Stomach (tissue), 9 donors: Measurements from ENCODE around the gene DENND1B. TPM values are rescaled to one million over a fixed set of nuclear protein-coding genes. Genes with fewer than 3 reads are reported as not detected.
"Not testable (repeated sequence)": the region's sequence is repeated elsewhere in the genome, so short reads cannot be mapped to it uniquely, and the experiment has no call there.

Experiments
- DNase-seq, 2 donors: peaks; one replicate each; pipeline versions ENCODE4 v3.0.0 to v3.0.0-alpha.2; 2013 to 2019
- H3K27ac ChIP-seq, 5 donors: fragments of 200-600 bp in 4 of 5; sonication (generic) in 4 of 5; one replicate each; pipeline ENCODE4 v1.5.1; 2013 to 2019; ENCODE audit warnings: mild to moderate bottlenecking in 1 of 5, moderate library complexity in 1 of 5
- H3K27me3 ChIP-seq, 3 donors: fragments of 200-600 bp; sonication (generic); one replicate each; pipeline ENCODE4 v1.5.1; 2017 to 2019; ENCODE audit warnings: mixed run types in 1 of 3
- H3K36me3 ChIP-seq, 4 donors: fragments of 200-600 bp; sonication (generic); 1 replicate in 3 of 4; 2 replicates in 1 of 4; pipeline ENCODE4 v1.5.1; 2016 to 2019
- H3K4me1 ChIP-seq, 4 donors: fragments of 200-600 bp; sonication (generic); one replicate each; pipeline ENCODE4 v1.5.1; 2016 to 2019
- H3K4me3 ChIP-seq, 4 donors: fragments of 200-600 bp; sonication (generic) in 3 of 4; one replicate each; pipeline ENCODE4 v1.5.1; 2016 to 2019; ENCODE audit warnings: mild to moderate bottlenecking in 1 of 4
- H3K9me3 ChIP-seq, 4 donors: fragments of 200-600 bp; sonication (generic); one replicate each; pipeline ENCODE4 v1.5.1; 2016 to 2019
- CTCF ChIP-seq, 7 experiments: fragments of 450-650 bp in 4 of 7; fragments of 200-600 bp in 3 of 7; sonication (generic) in 3 of 7; IDR thresholded peaks; one replicate each; pipeline ENCODE4 v1.5.1; 2016 to 2019; ENCODE audit warnings: antibody characterized with exemption in 7 of 7, control low read depth in 2 of 7, mild to moderate bottlenecking in 1 of 7
- EP300 ChIP-seq: sonication (generic); formaldehyde crosslinking; IDR thresholded peaks from one replicate; pipeline ENCODE4 v1.6.1; 2017; ENCODE audit warnings: antibody characterized with exemption
- POLR2A ChIP-seq, 4 donors: fragments of 450-650 bp; IDR thresholded peaks; one replicate each; pipeline ENCODE4 v1.6.1; 2016; ENCODE audit warnings: antibody characterized with exemption in 4 of 4, control low read depth in 2 of 4, mild to moderate bottlenecking in 1 of 4, moderate library complexity in 1 of 4
- POLR2AphosphoS5 ChIP-seq, 3 donors: sonication (generic); formaldehyde crosslinking; IDR thresholded peaks; one replicate each; pipeline ENCODE4 v1.6.1; 2016; ENCODE audit warnings: antibody characterized with exemption in 3 of 3
- WGBS, 5 donors: extraction: QIAGEN DNeasy Blood & Tissue Kit in 3 of 5; methylation state at CpG; one replicate each; pipeline versions ENCODE4 v1.1.5 to v1.1.7; 2013 to 2018; 5-methylcytosine and 5-hydroxymethylcytosine counted together
- intact Hi-C: fragments of 100-400 bp; cut with DNase I; formaldehyde crosslinking; loops from one replicate; pipeline ENCODE4 v1.15.1; 2023; ENCODE audit warnings: low total_unique reads
- polyA plus RNA-seq, 3 donors: library from polyadenylated mRNA; stranded (reverse); fragments of 200-250 nt; gene quantifications; one replicate each; pipeline ENCODE4 v1.2.3, GENCODE V29; 2013
- total RNA-seq, 5 donors: library from RNA; depleted of rRNA; stranded (reverse); fragments of >200 nt; gene quantifications; one replicate each; pipeline versions ENCODE4 v1.1.0 to v1.2.3, GENCODE V29; 2014 to 2016
- donor health status: healthy with polysubstance abuse.
- donor health status: Bipolar disorder and iron deficiency.
- donor health status: healthy.

The DENND1B gene
- total and polyA plus RNA-seq, 8 donors, result 2.9 to 435 (median 13.7) TPM

DNA sequence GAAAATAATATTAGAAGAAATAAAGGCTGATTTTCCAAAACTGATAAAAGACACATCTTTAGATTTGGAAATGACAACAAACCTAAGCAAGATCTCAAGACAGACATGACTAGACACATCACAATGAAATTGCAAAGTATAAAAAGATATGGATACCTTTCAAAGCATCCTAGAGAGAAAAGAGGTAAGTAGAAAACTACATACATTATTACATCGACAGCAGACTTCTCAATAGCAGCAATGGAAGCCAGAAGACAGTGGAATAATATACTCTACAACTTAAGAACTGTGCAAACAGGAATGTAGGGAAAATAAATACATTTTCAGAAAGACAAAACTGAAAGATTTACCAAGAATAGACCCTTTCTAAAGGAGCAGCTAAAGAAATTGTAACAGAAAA, 50.2 kb downstream of the DENND1B start:
- Histone ChIP-seq H3K36me3 (no peaks in the 10 kb centered on the region), H3K27ac (no peak overlapping the region), H3K27me3 (no peaks in the 10 kb centered on the region), H3K9me3 (peaks cover 6 to 24% (median 11%) of the 10 kb centered on the region in 4 donors), H3K4me3 (no peak overlapping the region), H3K4me1 (no peaks in the 10 kb centered on the region)
- 94 to 100% (median 98%) methylated on average over 1 of the region's 1 CpG for WGBS, 5 donors
- peak in 1 of 2 donors; percentile 10 for DNase-seq
- intact Hi-C loops, result no loop called here
- no peak for TF ChIP-seq CTCF (IDR thresholded peaks at IDR 0.05)
- no peak for TF ChIP-seq POLR2A (IDR thresholded peaks at IDR 0.05)
- TF ChIP-seq POLR2AphosphoS5 (IDR thresholded peaks at IDR 0.05), result no peak
- TF ChIP-seq EP300, result no peak

DNA sequence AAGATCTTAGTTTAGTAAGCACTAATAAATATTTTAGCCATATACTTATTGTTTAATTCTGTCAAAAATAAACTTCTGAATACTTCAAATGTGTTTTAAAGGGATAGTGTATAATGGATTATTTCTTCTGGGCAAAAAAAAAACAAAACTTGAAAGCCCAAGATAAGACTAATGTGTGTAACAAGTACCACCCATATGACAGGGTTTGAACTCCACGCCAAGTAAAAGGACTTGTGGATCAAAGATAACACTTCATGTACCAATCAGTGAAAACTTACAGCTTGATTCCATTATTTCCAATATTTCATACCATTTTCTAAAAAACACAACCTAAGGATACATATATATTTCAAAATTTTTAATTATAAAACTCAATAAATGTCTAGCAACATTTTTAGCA, 59.5 kb downstream of the DENND1B start:
- Histone ChIP-seq H3K9me3 (no peaks in the 10 kb centered on the region), H3K27ac (no peak overlapping the region), H3K4me3 (no peak overlapping the region), H3K36me3 (no peaks in the 10 kb centered on the region), H3K27me3 (no peaks in the 10 kb centered on the region), H3K4me1 (peaks cover 0 to 7% (median 0%) of the 10 kb centered on the region in 4 donors)
- 0 to 47% (median 0%) methylated on average over 1 of the region's 1 CpG for WGBS, 5 donors
- intact Hi-C loops, result no loop called here
- DNase-seq, result no peak
- TF ChIP-seq POLR2AphosphoS5 (IDR thresholded peaks at IDR 0.05) (no peak), EP300 (no peak)

- H3K27ac ChIP-seq, result no peak overlapping the region
- 83 to 92% (median 89%) methylated on average over 1 of the region's 1 CpG for WGBS, 5 donors
- H3K27me3 ChIP-seq, result no peaks in the 10 kb centered on the region
- intact Hi-C loops, result no loop called here
- no peaks in the 10 kb centered on the region for H3K9me3 ChIP-seq
- no peak for TF ChIP-seq POLR2AphosphoS5 (IDR thresholded peaks at IDR 0.05)
- TF ChIP-seq EP300, result no peak
- no peak for TF ChIP-seq POLR2A (IDR thresholded peaks at IDR 0.05)
- TF ChIP-seq CTCF (IDR thresholded peaks at IDR 0.05), result no peak
- no peaks in the 10 kb centered on the region for H3K36me3 ChIP-seq
- H3K4me1 ChIP-seq, result no peaks in the 10 kb centered on the region
- no peak for DNase-seq
- no peak overlapping the region for H3K4me3 ChIP-seq
Observed at GRCh38 chr1:197706601-197707000, 68.7 kb downstream of the DENND1B start.

DNA sequence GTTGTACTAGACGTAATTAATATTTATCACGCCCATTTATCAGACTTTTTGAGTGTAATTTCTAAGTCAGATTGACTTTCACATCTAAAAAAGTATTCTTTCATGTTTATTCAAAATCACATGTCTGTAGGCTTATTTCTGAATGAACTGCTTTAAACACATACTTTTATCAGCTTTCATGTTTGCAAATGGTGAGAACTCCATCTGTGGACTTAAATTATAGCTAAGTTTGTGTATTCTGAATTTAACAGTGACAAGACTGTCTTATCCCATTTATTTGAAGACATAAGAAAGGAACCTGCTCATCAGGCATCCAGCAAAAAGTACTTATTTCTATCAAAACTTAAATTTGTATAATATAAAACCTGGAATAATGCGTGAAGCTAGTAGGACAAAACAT, 69.3 kb downstream of the DENND1B start:
- Histone ChIP-seq H3K27ac (no peak overlapping the region), H3K36me3 (no peaks in the 10 kb centered on the region), H3K9me3 (no peaks in the 10 kb centered on the region), H3K4me1 (no peaks in the 10 kb centered on the region), H3K4me3 (no peak overlapping the region), H3K27me3 (no peaks in the 10 kb centered on the region)
- TF ChIP-seq POLR2AphosphoS5 (IDR thresholded peaks at IDR 0.05), result no peak
- TF ChIP-seq CTCF (IDR thresholded peaks at IDR 0.05), result no peak
- no peak for TF ChIP-seq EP300
- TF ChIP-seq POLR2A (IDR thresholded peaks at IDR 0.05), result no peak
- no peak for DNase-seq
- intact Hi-C loops, result no loop called here
- 86 to 93% (median 92%) methylated on average over 3 of the region's 3 CpGs for WGBS, 5 donors

- 81 to 94% (median 91%) methylated on average over 4 of the region's 4 CpGs for WGBS, 5 donors
Observed at GRCh38 chr1:197700688-197701087, 74.6 kb downstream of the DENND1B start.

More at GRCh38 chr1:197700688-197701087, 74.6 kb downstream of the DENND1B start:
- H3K4me1 ChIP-seq, DNase-seq, H3K27me3 ChIP-seq, H3K27ac ChIP-seq, intact Hi-C loops, H3K4me3 ChIP-seq, H3K36me3 ChIP-seq, H3K9me3 ChIP-seq: not testable (repeated sequence)
